ENCODE results near the gene C10orf95.
A peak's percentile ranks its signal among the peaks of the same experiment; 100 is the strongest.

DNA sequence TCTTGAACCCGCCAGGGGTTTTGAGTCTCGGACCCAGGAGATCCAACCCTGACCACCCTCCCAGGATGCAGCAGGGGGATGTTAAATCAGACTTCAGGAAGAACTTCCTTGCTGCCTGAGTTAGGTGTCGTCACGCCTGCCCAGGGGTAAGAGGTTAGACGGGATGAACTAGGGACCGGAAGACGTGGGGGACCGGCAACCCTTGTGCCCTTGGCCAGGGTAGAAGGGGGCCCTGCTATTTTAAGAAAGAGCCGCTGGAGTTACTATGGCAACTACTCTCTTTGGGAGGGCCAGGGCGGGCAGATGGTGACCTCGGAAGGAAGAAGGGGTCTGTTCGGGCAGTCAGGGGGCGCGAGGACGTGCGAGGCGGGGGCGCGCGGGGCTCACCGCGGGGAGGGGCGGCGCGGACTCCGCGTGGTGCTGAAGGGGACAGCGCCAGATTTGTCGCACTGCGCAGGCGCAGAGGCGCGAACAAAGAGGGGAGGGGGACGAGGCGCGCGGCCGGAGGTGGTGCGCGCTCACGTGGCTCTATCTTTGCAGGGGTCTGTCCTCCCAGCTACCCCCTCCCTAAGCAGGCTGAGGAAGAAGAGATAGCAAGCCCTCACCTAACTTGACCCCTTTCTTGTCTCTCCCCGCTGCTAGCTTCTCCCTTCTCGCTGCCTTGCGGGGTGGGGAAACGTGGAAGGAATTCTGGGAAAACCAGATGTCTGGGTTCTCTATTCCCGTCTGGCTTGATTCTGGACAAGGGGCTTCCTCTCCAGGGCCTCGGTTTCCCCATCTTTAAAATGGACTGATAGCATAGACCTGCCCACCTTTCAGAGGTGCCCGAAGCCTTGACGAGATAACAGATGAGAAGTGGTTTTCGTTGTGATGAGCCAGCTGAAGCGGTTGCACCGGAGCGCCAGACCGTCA is 31.8 kb downstream of the C10orf95 start:
- TF ChIP-seq POLR2AphosphoS5 (IDR thresholded peaks at IDR 0.05; ENCODE audit: low read depth, low read length) (no peak), REST (IDR thresholded peaks at IDR 0.05; ENCODE audit: insufficient read depth in 1 of 2, low read depth in 2 of 2, low read length in 1 of 2) (peak; percentile 96 to 99), TCF7L2 (IDR thresholded peaks at IDR 0.05; ENCODE audit: low read depth, low read length) (no peak), SIN3A (IDR thresholded peaks at IDR 0.05; ENCODE audit: borderline replicate concordance, insufficient read depth, low read depth, low read length) (no peak; the same call in 1 of the 2 replicates)
- TF ChIP-seq, protein P1, sequence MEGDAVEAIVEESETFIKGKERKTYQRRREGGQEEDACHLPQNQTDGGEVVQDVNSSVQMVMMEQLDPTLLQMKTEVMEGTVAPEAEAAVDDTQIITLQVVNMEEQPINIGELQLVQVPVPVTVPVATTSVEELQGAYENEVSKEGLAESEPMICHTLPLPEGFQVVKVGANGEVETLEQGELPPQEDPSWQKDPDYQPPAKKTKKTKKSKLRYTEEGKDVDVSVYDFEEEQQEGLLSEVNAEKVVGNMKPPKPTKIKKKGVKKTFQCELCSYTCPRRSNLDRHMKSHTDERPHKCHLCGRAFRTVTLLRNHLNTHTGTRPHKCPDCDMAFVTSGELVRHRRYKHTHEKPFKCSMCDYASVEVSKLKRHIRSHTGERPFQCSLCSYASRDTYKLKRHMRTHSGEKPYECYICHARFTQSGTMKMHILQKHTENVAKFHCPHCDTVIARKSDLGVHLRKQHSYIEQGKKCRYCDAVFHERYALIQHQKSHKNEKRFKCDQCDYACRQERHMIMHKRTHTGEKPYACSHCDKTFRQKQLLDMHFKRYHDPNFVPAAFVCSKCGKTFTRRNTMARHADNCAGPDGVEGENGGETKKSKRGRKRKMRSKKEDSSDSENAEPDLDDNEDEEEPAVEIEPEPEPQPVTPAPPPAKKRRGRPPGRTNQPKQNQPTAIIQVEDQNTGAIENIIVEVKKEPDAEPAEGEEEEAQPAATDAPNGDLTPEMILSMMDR (IDR thresholded peaks at IDR 0.05), result no peak

Data from Panc1 (cell line).